Measurements from ENCODE around the gene EXT2. TPM values are rescaled to one million over a fixed set of nuclear protein-coding genes. Genes with fewer than 3 reads are reported as not detected.

Gene EXT2
- total and polyA plus RNA-seq, 8 donors: 14.4 to 36.3 (median 24.9) TPM

GRCh38 chr11:44280257-44280656, 184.8 kb downstream of the EXT2 start:
- intact Hi-C loops (cut with DNase I): no loop called here
- DNase-seq (no peak), FAIRE-seq (no peak), ATAC-seq (no peak)
- H3K9me3 ChIP-seq: no peaks in the 10 kb centered on the region
- H3K36me3 ChIP-seq: no peaks in the 10 kb centered on the region
- H3K27ac ChIP-seq: no peak overlapping the region
- no peaks in the 10 kb centered on the region for H3K4me1 ChIP-seq
- TF ChIP-seq CTCF (IDR thresholded peaks at IDR 0.05): no peak
- no peak overlapping the region for H3K4me3 ChIP-seq
- H3K27me3 ChIP-seq: no peaks in the 10 kb centered on the region
- 73 to 80% methylated on average over 7 of the region's 7 CpGs for WGBS, 2 donors

- no peak overlapping the region for H3K27ac ChIP-seq
- intact Hi-C loops (cut with DNase I): no loop called here
- H3K36me3 ChIP-seq: no peaks in the 10 kb centered on the region
- DNase-seq (no peak), ATAC-seq (no peak), FAIRE-seq (no peak)
- H3K4me1 ChIP-seq: no peaks in the 10 kb centered on the region
- TF ChIP-seq CTCF (IDR thresholded peaks at IDR 0.05): no peak
- no peaks in the 10 kb centered on the region for H3K27me3 ChIP-seq
- H3K9me3 ChIP-seq: no peaks in the 10 kb centered on the region
- H3K4me3 ChIP-seq: no peak overlapping the region
- 94 to 96% methylated on average over 9 of the region's 9 CpGs for WGBS, 2 donors
Measured at GRCh38 chr11:44281151-44281550, 185.7 kb downstream of the EXT2 start.

GRCh38 chr11:44282620-44283019, 187.1 kb downstream of the EXT2 start:
- WGBS, 2 donors: 80 to 85% methylated on average over 5 of the region's 5 CpGs
- H3K36me3 ChIP-seq: no peaks in the 10 kb centered on the region
- H3K27ac ChIP-seq: no peak overlapping the region
- no peaks in the 10 kb centered on the region for H3K27me3 ChIP-seq
- H3K9me3 ChIP-seq: no peaks in the 10 kb centered on the region
- no peak for TF ChIP-seq CTCF (IDR thresholded peaks at IDR 0.05)
- FAIRE-seq (no peak), ATAC-seq (peak in 1 of 4 donors; percentile 29), DNase-seq (no peak)
- no peak overlapping the region for H3K4me3 ChIP-seq
- H3K4me1 ChIP-seq: no peaks in the 10 kb centered on the region
- intact Hi-C loops (cut with DNase I): no loop called here

GRCh38 chr11:44285756-44286155, 190.3 kb downstream of the EXT2 start:
- Histone ChIP-seq H3K27me3 (no peaks in the 10 kb centered on the region), H3K4me3 (no peak overlapping the region), H3K36me3 (no peaks in the 10 kb centered on the region), H3K4me1 (no peaks in the 10 kb centered on the region), H3K9me3 (no peaks in the 10 kb centered on the region), H3K27ac (no peak overlapping the region)
- no peak for DNase-seq
- no peak for FAIRE-seq
- no peak for ATAC-seq
- no peak for TF ChIP-seq CTCF (IDR thresholded peaks at IDR 0.05)
- intact Hi-C loops (cut with DNase I): loop anchor here in 1 of 3 donors (5.0 kb wide), 1 partner anchor 252 kb away; no protein-coding TSS in a partner anchor
- WGBS, 2 donors: 47% methylated on average over 2 of the region's 2 CpGs

GRCh38 chr11:44286268-44286880, 190.9 kb downstream of the EXT2 start:
- H3K36me3 ChIP-seq: no peaks in the 10 kb centered on the region
- DNase-seq (peak in 4 of 6 donors; percentile 16 to 79 (median 54)), FAIRE-seq (no peak), ATAC-seq (peak; percentile 50 to 90 (median 83))
- TF ChIP-seq CTCF (IDR thresholded peaks at IDR 0.05): peak; percentile 82 to 95 (median 90)
- H3K27me3 ChIP-seq: no peaks in the 10 kb centered on the region
- H3K4me3 ChIP-seq: no peak overlapping the region
- H3K9me3 ChIP-seq: no peaks in the 10 kb centered on the region
- no peak overlapping the region for H3K27ac ChIP-seq
- intact Hi-C loops (cut with DNase I): loop anchor here in 1 of 3 donors (5.0 kb wide), 1 partner anchor 251 kb away; no protein-coding TSS in a partner anchor
- H3K4me1 ChIP-seq: no peaks in the 10 kb centered on the region
- 44 to 50% methylated on average over 10 of the region's 10 CpGs for WGBS, 2 donors

Measured in pancreas (tissue), 10 donors.